ENCODE measurements around the gene HPCAL4. TPM values are rescaled to one million over a fixed set of nuclear protein-coding genes. Genes with fewer than 3 reads are reported as not detected.

Gene HPCAL4
- total and polyA plus RNA-seq, 10 of the 15 experiments (the other 5 are each of a cell fraction or from before 2014, with no cell fraction given) = 0.05 to 0.18 (median 0.06) TPM; not detected in 5

DNA sequence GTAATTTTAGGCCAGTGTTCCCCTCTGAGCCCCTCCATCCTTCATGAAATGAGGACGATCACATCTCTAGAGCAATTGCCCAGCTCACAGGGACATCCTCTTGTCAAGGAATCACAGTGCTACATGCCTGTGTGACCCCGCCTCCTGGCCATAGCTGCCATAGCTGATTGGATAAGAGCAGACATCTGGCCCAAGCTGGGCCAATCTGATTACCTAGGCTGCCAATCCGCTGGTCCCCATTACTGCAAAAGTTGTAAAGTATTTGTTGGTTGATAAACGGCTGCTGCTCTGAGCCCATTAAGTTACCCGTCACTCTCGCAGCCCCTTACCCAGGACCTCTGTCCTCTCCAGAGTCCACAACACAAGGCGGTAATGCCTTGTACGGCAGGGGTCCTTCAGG is 27.7 kb downstream of the HPCAL4 start:
- no peak overlapping the region for H2AFZ ChIP-seq (ENCODE audit: control insufficient read depth, low read depth, low read length)
- no peak overlapping the region for H3K27ac ChIP-seq (ENCODE audit: control insufficient read depth, insufficient read depth)
- no peak for TF ChIP-seq TBL1XR1 (IDR thresholded peaks at IDR 0.05; ENCODE audit: low read depth, low read length)
- TF ChIP-seq EZH2 (IDR thresholded peaks at IDR 0.05; ENCODE audit: borderline replicate concordance, control insufficient read depth, low read depth, low read length) = no peak
- TF ChIP-seq NFYB (IDR thresholded peaks at IDR 0.05; ENCODE audit: insufficient read depth, low read depth, low read length) = 0 out of 2 replicates have a peak, but pooled peaks have one; percentile 36
- no peaks in the 10 kb centered on the region for H4K20me1 ChIP-seq (ENCODE audit: control insufficient read depth, insufficient read depth)
- ATAC-seq = no peak
- no peak overlapping the region for H3K4me2 ChIP-seq (ENCODE audit: control insufficient read depth, insufficient read depth)
- peaks cover 33% of the 10 kb centered on the region for H3K4me1 ChIP-seq (ENCODE audit: control insufficient read depth, insufficient read depth, low read length)
- no peaks in the 10 kb centered on the region for H3K27me3 ChIP-seq (replicated peaks in 1 of 2; ENCODE audit: control insufficient read depth in 2 of 2, insufficient read depth in 2 of 2, low read length in 1 of 2)
- DNase-seq (ENCODE audit: low read depth, low spot score) = no peak
- ChIA-PET POLR2A (no interaction called here), RAD21 (ENCODE audit: unreplicated experiment) (no interaction called here), CTCF (no interaction called here), SMC1A (ENCODE audit: uncharacterized antibody, unreplicated experiment) (no interaction called here)
- FAIRE-seq = no peak
- in situ Hi-C loops (cut with MboI) (no loop called here), intact Hi-C loops (cut with micrococcal nuclease; ENCODE audit: unreplicated experiment) (no loop called here)
- H3K36me3 ChIP-seq (ENCODE audit: control insufficient read depth in 2 of 2, insufficient read depth in 2 of 2, low read length in 1 of 2) = no peaks in the 10 kb centered on the region
- WGBS (ENCODE audit: insufficient coverage, insufficient replicate concordance, low lambda C conversion rate, missing lambda C conversion rate) = 89% methylated on average over 8 of the region's 8 CpGs
- no peak overlapping the region for H3K4me3 ChIP-seq
- no peaks in the 10 kb centered on the region for H3K79me2 ChIP-seq (ENCODE audit: control insufficient read depth, insufficient read depth, low read length)
- H3K9ac ChIP-seq (ENCODE audit: control insufficient read depth, insufficient read depth, low read length) = no peak overlapping the region
- BruUV-seq (replicated peaks) = no TSS peak
- no peaks in the 10 kb centered on the region; the same call in 2 of the 3 replicates for H3K9me3 ChIP-seq (replicated peaks; ENCODE audit: control insufficient read depth, insufficient read depth, low read length)

DNA sequence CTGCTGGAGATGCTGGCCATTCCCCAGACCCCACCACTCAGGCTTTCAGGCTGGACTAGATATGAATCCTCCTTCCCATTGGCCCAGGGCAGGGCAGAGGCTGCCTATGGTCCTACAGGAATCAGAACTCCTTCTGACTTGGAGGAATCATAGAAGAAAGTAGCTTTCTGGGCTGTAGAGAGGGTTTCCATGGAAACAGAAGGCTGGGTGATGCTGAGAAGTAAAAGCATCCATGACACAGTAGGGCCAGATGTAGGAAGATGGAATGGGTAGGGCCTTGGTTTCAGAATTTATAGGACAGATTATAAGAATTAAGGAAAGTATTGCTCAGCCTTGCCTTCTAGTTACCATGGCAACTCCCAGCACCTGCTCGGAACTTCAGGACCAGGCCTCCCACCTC is 28.4 kb downstream of the HPCAL4 start:
- Histone ChIP-seq H3K27ac (ENCODE audit: control insufficient read depth, insufficient read depth) (no peak overlapping the region), H4K20me1 (ENCODE audit: control insufficient read depth, insufficient read depth) (no peaks in the 10 kb centered on the region), H3K9ac (ENCODE audit: control insufficient read depth, insufficient read depth, low read length) (no peak overlapping the region), H3K27me3 (replicated peaks in 1 of 2; ENCODE audit: control insufficient read depth in 2 of 2, insufficient read depth in 2 of 2, low read length in 1 of 2) (no peaks in the 10 kb centered on the region), H2AFZ (ENCODE audit: control insufficient read depth, low read depth, low read length) (no peak overlapping the region), H3K4me2 (ENCODE audit: control insufficient read depth, insufficient read depth) (no peak overlapping the region), H3K4me1 (ENCODE audit: control insufficient read depth, insufficient read depth, low read length) (peaks cover 27% of the 10 kb centered on the region), H3K79me2 (ENCODE audit: control insufficient read depth, insufficient read depth, low read length) (no peaks in the 10 kb centered on the region), H3K9me3 (replicated peaks; ENCODE audit: control insufficient read depth, insufficient read depth, low read length) (no peaks in the 10 kb centered on the region), H3K4me3 (no peak overlapping the region), H3K36me3 (ENCODE audit: control insufficient read depth in 2 of 2, insufficient read depth in 2 of 2, low read length in 1 of 2) (no peaks in the 10 kb centered on the region)
- RAD21 ChIA-PET (ENCODE audit: unreplicated experiment) = no interaction called here
- BruUV-seq (replicated peaks) = no TSS peak
- 88% methylated on average over 1 of the region's 1 CpG for WGBS (ENCODE audit: insufficient coverage, insufficient replicate concordance, low lambda C conversion rate, missing lambda C conversion rate)
- ATAC-seq (no peak), DNase-seq (ENCODE audit: low read depth, low spot score) (no peak), FAIRE-seq (no peak)
- CTCF ChIA-PET = interaction anchor here (1.0 kb wide), 1 partner anchor 15 kb away, joined by 3 read pairs; no protein-coding TSS in a partner anchor
- in situ Hi-C loops (cut with MboI) = no loop called here
- POLR2A ChIA-PET = no interaction called here
- intact Hi-C loops (cut with micrococcal nuclease; ENCODE audit: unreplicated experiment) = no loop called here
- SMC1A ChIA-PET (ENCODE audit: uncharacterized antibody, unreplicated experiment) = interaction anchor here (0.6 kb wide), 2 partner anchors 57 to 66 kb away, joined by 3 read pairs; no protein-coding TSS in a partner anchor
- TF ChIP-seq, protein P1, sequence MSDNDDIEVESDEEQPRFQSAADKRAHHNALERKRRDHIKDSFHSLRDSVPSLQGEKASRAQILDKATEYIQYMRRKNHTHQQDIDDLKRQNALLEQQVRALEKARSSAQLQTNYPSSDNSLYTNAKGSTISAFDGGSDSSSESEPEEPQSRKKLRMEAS (IDR thresholded peaks at IDR 0.05; ENCODE audit: low read depth, low read length) = no peak
- TF ChIP-seq EZH2 (IDR thresholded peaks at IDR 0.05; ENCODE audit: borderline replicate concordance, control insufficient read depth, low read depth, low read length) = no peak
- no peak for TF ChIP-seq MTA2 (IDR thresholded peaks at IDR 0.05; ENCODE audit: low read depth)
- no peak for TF ChIP-seq BMI1 (IDR thresholded peaks at IDR 0.05; ENCODE audit: borderline replicate concordance)
- no peak for TF ChIP-seq CREB1 (IDR thresholded peaks at IDR 0.05; ENCODE audit: low read depth)
- TF ChIP-seq ETV6 (conservative IDR thresholded peaks at IDR 0.05 in 1 of 2, IDR thresholded peaks at IDR 0.05 in 1 of 2; ENCODE audit: borderline replicate concordance in 1 of 2, low read depth in 1 of 2) = no peak
- TF ChIP-seq SMARCA5 (IDR thresholded peaks at IDR 0.05) = no peak
- no peak for TF ChIP-seq TCF7 (IDR thresholded peaks at IDR 0.05; ENCODE audit: borderline replicate concordance)
- TF ChIP-seq SREBF2 (IDR thresholded peaks at IDR 0.05; ENCODE audit: low read length) = no peak
- TF ChIP-seq, protein P2, sequence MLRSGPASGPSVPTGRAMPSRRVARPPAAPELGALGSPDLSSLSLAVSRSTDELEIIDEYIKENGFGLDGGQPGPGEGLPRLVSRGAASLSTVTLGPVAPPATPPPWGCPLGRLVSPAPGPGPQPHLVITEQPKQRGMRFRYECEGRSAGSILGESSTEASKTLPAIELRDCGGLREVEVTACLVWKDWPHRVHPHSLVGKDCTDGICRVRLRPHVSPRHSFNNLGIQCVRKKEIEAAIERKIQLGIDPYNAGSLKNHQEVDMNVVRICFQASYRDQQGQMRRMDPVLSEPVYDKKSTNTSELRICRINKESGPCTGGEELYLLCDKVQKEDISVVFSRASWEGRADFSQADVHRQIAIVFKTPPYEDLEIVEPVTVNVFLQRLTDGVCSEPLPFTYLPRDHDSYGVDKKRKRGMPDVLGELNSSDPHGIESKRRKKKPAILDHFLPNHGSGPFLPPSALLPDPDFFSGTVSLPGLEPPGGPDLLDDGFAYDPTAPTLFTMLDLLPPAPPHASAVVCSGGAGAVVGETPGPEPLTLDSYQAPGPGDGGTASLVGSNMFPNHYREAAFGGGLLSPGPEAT (IDR thresholded peaks at IDR 0.05; ENCODE audit: low read depth) = no peak
- TF ChIP-seq DPF2 (IDR thresholded peaks at IDR 0.05) = no peak

All from GM12878 (cell line).